OCI-LY1 (cell line): ENCODE data around the gene BBS9.

ENCODE experiments used
- EZH2 ChIP-seq: fragments of 200-600 bp; sonication (generic), shearing (Covaris generic); IDR thresholded peaks from 2 replicates; pipeline ENCODE4 v1.8.0; 2017; ENCODE audit warnings: borderline replicate concordance, mixed run types, mild to moderate bottlenecking, antibody characterized with exemption, low read length, moderate library complexity, mixed read lengths
- TF ChIP-seq, protein P1 (sequence below): fragments of 200-600 bp; sonication (generic), shearing (Covaris generic); IDR thresholded peaks from 2 replicates; pipeline ENCODE4 v1.5.1; 2017; ENCODE audit warnings: mild to moderate bottlenecking, antibody characterized with exemption, low read length, moderate library complexity, mixed read lengths

DNA sequence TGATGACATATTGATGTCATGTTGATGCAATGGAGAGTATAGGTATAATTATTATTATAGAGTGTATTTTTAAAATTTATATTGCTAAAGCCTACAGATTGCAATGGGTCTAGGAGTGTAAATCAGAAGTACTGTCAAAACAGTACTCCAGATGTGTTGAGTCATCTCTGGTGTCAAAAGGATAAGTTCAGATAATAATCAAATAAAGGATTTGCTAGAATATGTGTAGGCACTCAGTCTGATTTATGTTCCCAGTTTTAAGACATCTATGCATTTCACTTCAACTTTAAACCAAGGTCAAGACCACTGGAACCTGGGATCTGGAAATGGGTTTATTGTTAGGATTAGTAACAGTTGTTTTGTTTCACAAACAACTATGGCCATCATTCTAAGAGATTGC, 433.6 kb downstream of the BBS9 start:
- TF ChIP-seq, protein P1, sequence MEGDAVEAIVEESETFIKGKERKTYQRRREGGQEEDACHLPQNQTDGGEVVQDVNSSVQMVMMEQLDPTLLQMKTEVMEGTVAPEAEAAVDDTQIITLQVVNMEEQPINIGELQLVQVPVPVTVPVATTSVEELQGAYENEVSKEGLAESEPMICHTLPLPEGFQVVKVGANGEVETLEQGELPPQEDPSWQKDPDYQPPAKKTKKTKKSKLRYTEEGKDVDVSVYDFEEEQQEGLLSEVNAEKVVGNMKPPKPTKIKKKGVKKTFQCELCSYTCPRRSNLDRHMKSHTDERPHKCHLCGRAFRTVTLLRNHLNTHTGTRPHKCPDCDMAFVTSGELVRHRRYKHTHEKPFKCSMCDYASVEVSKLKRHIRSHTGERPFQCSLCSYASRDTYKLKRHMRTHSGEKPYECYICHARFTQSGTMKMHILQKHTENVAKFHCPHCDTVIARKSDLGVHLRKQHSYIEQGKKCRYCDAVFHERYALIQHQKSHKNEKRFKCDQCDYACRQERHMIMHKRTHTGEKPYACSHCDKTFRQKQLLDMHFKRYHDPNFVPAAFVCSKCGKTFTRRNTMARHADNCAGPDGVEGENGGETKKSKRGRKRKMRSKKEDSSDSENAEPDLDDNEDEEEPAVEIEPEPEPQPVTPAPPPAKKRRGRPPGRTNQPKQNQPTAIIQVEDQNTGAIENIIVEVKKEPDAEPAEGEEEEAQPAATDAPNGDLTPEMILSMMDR = no peak
- no peak for TF ChIP-seq EZH2
